GM19099 (cell line): ENCODE results near the gene LZIC.

Experiments used
- POLR2A ChIP-seq: IDR thresholded peaks from 3 replicates; pipeline ENCODE4 v1.6.1; 2011; ENCODE audit warnings: low read depth; ENCODE audit not compliant: insufficient read length; ENCODE audit errors: extremely low read depth

LZIC gene

DNA sequence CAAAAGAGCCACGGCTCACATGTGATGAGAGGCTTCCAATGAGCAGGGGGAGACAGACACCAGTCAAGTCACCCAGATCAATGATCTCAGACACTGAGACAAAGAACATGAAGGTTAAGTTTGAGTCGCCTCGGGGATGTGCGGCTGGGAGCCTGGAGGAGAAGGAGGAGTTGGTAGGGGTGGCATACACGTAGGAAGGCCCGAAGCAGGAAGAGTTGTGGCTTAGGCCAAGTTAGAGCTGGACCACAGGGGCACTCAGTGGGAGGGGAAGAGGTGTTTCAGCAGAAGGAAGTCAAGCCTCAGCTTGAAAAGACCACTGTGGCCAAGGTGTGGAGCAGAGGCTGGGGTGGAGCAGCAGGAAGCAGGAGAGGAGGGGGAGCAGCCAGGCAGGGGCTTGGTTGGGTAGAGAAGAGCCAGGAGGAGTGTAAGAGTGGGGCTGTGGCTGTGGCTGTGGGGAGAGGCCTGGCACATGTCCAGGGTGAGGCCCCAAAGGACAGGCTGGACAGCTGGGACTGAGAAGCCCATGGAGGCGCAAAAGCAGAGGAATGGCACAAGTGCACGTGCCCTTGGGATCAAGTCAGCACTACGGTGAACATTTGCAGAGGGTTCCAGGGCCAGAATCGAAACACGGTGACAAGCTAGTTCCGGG, 60.8 kb downstream of the LZIC start:
- no peak for TF ChIP-seq POLR2A

DNA sequence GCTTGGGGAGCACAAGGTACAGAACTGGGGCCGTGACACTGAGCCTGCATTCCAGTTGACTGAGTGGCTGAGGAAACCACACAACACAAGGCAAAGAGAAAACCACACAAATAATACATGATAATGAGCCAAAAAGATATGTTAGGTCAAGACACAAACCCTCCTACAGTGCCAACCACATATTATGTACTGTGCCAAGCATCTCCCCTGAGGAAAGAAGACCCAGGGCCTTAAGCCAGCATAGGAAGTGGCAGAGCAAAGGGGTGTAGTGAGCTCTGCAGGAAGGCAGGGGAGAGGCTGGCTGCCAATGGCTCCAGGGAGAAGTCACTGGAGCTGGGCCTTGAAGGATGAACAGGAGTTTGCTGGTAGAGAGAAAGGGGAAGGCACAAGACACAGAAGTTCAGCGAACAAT, 61.3 kb downstream of the LZIC start:
- TF ChIP-seq POLR2A: no peak
